Measurements from ENCODE around the gene SYNJ2. TPM values are rescaled to one million over a fixed set of nuclear protein-coding genes. Genes with fewer than 3 reads are reported as not detected.

SYNJ2 gene
- polyA plus RNA-seq, 1 experiment, result 40.8 TPM

GRCh38 chr6:158030380-158031300 lies 49.0 kb downstream of the SYNJ2 start:
- Histone ChIP-seq H3K9me3 (ENCODE audit: control insufficient read depth, insufficient read depth, low read length) (peaks cover 6% of the 10 kb centered on the region; the same call in 1 of the 2 replicates), H3K27ac (ENCODE audit: low read depth, low read length) (peak overlapping the region; percentile 87), H3K27me3 (ENCODE audit: control insufficient read depth, insufficient read depth, low read length) (no peaks in the 10 kb centered on the region), H3K4me3 (ENCODE audit: low read depth, low read length) (no peak overlapping the region)
- ChIA-PET POLR2A (interaction anchor here (1.0 kb wide), 1 partner anchor 9 kb away, joined by 6 read pairs; no protein-coding TSS in a partner anchor), CTCF (no interaction called here)
- no peak for DNase-seq (ENCODE audit: low read depth, low spot score)
- no peak for TF ChIP-seq CTCF (IDR thresholded peaks at IDR 0.05; ENCODE audit: low read depth, low read length)

GRCh38 chr6:158031381-158032353 lies 50.0 kb downstream of the SYNJ2 start:
- Histone ChIP-seq H3K27me3 (ENCODE audit: control insufficient read depth, insufficient read depth, low read length) (no peaks in the 10 kb centered on the region), H3K4me3 (ENCODE audit: low read depth, low read length) (no peak overlapping the region), H3K9me3 (ENCODE audit: control insufficient read depth, insufficient read depth, low read length) (peaks cover 6% of the 10 kb centered on the region; the same call in 1 of the 2 replicates), H3K27ac (ENCODE audit: low read depth, low read length) (peak overlapping the region; percentile 87)
- no peak for DNase-seq (ENCODE audit: low read depth, low spot score)
- ChIA-PET CTCF (no interaction called here), POLR2A (interaction anchor here (1.0 kb wide), 1 partner anchor 8 kb away, joined by 6 read pairs; no protein-coding TSS in a partner anchor)
- no peak for TF ChIP-seq CTCF (IDR thresholded peaks at IDR 0.05; ENCODE audit: low read depth, low read length)

DNA sequence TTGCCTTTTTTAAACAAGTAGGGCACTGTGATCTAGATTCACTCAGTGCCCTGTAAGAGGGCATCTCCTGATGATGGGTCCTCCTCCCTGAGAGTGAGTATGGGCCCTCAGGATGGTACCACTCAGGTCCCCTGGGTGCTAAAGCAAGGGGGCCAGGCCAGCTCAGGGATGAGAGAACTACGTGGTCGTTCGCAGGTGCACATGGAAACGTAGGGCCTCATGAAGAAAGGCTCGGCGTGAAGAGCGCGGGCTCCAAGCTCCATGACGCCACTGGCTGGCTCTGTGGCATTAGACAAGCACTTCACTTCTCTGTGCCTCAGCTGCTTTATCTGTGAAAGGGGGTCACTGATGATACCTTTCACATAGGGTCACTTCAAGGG lies 50.7 kb downstream of the SYNJ2 start:
- H3K4me3 ChIP-seq (ENCODE audit: low read depth, low read length), result no peak overlapping the region

GRCh38 chr6:158033077-158033750 lies 51.6 kb downstream of the SYNJ2 start:
- TF ChIP-seq CTCF (IDR thresholded peaks at IDR 0.05; ENCODE audit: low read depth, low read length), result no peak
- peak overlapping the region; percentile 39 for H3K27ac ChIP-seq (ENCODE audit: low read depth, low read length)
- no peak overlapping the region for H3K4me3 ChIP-seq (ENCODE audit: low read depth, low read length)
- ChIA-PET CTCF (no interaction called here), POLR2A (no interaction called here)
- H3K9me3 ChIP-seq (ENCODE audit: control insufficient read depth, insufficient read depth, low read length), result no peaks in the 10 kb centered on the region; the same call in 1 of the 2 replicates
- H3K27me3 ChIP-seq (ENCODE audit: control insufficient read depth, insufficient read depth, low read length), result no peaks in the 10 kb centered on the region
- no peak for DNase-seq (ENCODE audit: low read depth, low spot score)

More for the DNA sequence above, 50.7 kb downstream of the SYNJ2 start:
- ChIA-PET CTCF (no interaction called here), POLR2A (no interaction called here)
- H3K9me3 ChIP-seq (ENCODE audit: control insufficient read depth, insufficient read depth, low read length), result peaks cover 4% of the 10 kb centered on the region; the same call in 1 of the 2 replicates
- H3K27ac ChIP-seq (ENCODE audit: low read depth, low read length), result peak overlapping the region; percentile 87
- H3K27me3 ChIP-seq (ENCODE audit: control insufficient read depth, insufficient read depth, low read length), result no peaks in the 10 kb centered on the region
- DNase-seq (ENCODE audit: low read depth, low spot score), result no peak
- TF ChIP-seq CTCF (IDR thresholded peaks at IDR 0.05; ENCODE audit: low read depth, low read length), result no peak

All from AG04450 (cell line).